WI38 (cell line): Measurements from ENCODE around the gene CRYGA.

Experiments
- H3K4me3 ChIP-seq: 2 replicates; pipeline ENCODE4 v1.5.1; 2011; ENCODE audit warnings: low read depth, mild to moderate bottlenecking, control low read depth, low read length
- CTCF ChIP-seq: IDR thresholded peaks from 2 replicates; pipeline ENCODE4 v1.5.1; 2012; ENCODE audit warnings: low read depth, mild to moderate bottlenecking, control low read depth, low read length

The CRYGA gene

GRCh38 chr2:208163489-208163888, at the start of gene CRYGA:
Gene CRYGA (minus strand): TSS chr2:208163589. CDS start chr2:208163556, 33 bp downstream.
- no peak for TF ChIP-seq CTCF
- no peak within 1 kb of the TSS for H3K4me3 ChIP-seq

- H3K4me3 ChIP-seq, result no peak overlapping the region
- TF ChIP-seq CTCF, result no peak
Observed at GRCh38 chr2:208210688-208211451, 47.5 kb upstream of the CRYGA start.

- H3K4me3 ChIP-seq, result no peak overlapping the region
- TF ChIP-seq CTCF, result no peak
Observed at GRCh38 chr2:208208335-208209085, 45.1 kb upstream of the CRYGA start.

- no peak for TF ChIP-seq CTCF
Observed at GRCh38 chr2:208207769-208208168, 44.4 kb upstream of the CRYGA start.

GRCh38 chr2:208204166-208204565, 40.8 kb upstream of the CRYGA start:
- H3K4me3 ChIP-seq, result no peak overlapping the region
- no peak for TF ChIP-seq CTCF

More at GRCh38 chr2:208207769-208208168, 44.4 kb upstream of the CRYGA start:
- H3K4me3 ChIP-seq, result no peak overlapping the region

- H3K4me3 ChIP-seq, result no peak overlapping the region
- TF ChIP-seq CTCF, result no peak
Observed at GRCh38 chr2:208195531-208195930, 32.1 kb upstream of the CRYGA start.
